Neural progenitor cell (in vitro differentiated cells): ENCODE results near the gene LRBA. TPM values are rescaled to one million over a fixed set of nuclear protein-coding genes. Genes with fewer than 3 reads are reported as not detected.
A peak's percentile ranks its signal among the peaks of the same experiment; 100 is the strongest.

Experiments
- DNase-seq: peaks from one replicate; pipeline ENCODE4 v3.0.0-alpha.2; 2016; ENCODE audit warnings: low spot score
- H2AFZ ChIP-seq: fragments of 200-600 bp; sonication (generic); replicated peaks from 2 replicates; pipeline ENCODE4 v1.6.1; 2016; ENCODE audit warnings: antibody characterized with exemption
- H3F3A ChIP-seq: fragments of 200-600 bp; sonication (generic); 2 replicates; pipeline ENCODE4 v1.6.1; 2016; ENCODE audit warnings: antibody characterized with exemption, low read depth
- H3K27ac ChIP-seq: fragments of 200-600 bp; sonication (generic); 2 replicates; pipeline ENCODE4 v1.5.1; 2016; ENCODE audit warnings: mild to moderate bottlenecking
- H3K27me3 ChIP-seq: fragments of 200-600 bp; sonication (generic); 2 replicates; pipeline ENCODE4 v1.6.1; 2016; ENCODE audit warnings: mild to moderate bottlenecking, moderate library complexity
- H3K36me3 ChIP-seq: fragments of 200-600 bp; sonication (generic); 2 replicates; pipeline ENCODE4 v1.5.1; 2016
- H3K4me1 ChIP-seq: fragments of 200-600 bp; sonication (generic); 2 replicates; pipeline ENCODE4 v1.6.1; 2016; ENCODE audit warnings: mixed run types
- H3K4me2 ChIP-seq: fragments of 200-600 bp; sonication (generic); 2 replicates; pipeline ENCODE4 v1.6.1; 2016
- H3K4me3 ChIP-seq: fragments of 200-600 bp; sonication (generic); 2 replicates; pipeline ENCODE4 v1.5.1; 2016
- H3K79me2 ChIP-seq: fragments of 200-600 bp; sonication (generic); 2 replicates; pipeline ENCODE4 v1.6.1; 2016; ENCODE audit warnings: low read depth
- H3K9ac ChIP-seq: fragments of 200-600 bp; sonication (generic); 2 replicates; pipeline ENCODE4 v1.6.1; 2016
- H3K9me3 ChIP-seq: fragments of 200-600 bp; sonication (generic); 2 replicates; pipeline ENCODE4 v1.5.1; 2016; ENCODE audit warnings: low read depth
- H4K20me1 ChIP-seq: fragments of 200-600 bp; sonication (generic); 2 replicates; pipeline ENCODE4 v1.6.1; 2016; ENCODE audit warnings: low read depth
- H3K27ac Mint-ChIP-seq: 3 replicates; pipeline ENCODE4 v1.8.0; 2021; ENCODE audit warnings: mixed read lengths
- H3K27me3 Mint-ChIP-seq: 2 replicates; pipeline ENCODE4 v1.8.0; 2022; ENCODE audit warnings: low read depth, mild to moderate bottlenecking, inconsistent platforms, moderate library complexity, mixed read lengths; ENCODE audit not compliant: insufficient read depth
- H3K36me3 Mint-ChIP-seq: 3 replicates; pipeline ENCODE4 v1.8.0; 2021; ENCODE audit warnings: mixed read lengths
- H3K4me1 Mint-ChIP-seq: 3 replicates; pipeline ENCODE4 v1.8.0; 2021; ENCODE audit warnings: mixed read lengths
- H3K4me3 Mint-ChIP-seq: 3 replicates; pipeline ENCODE4 v1.8.0; 2021; ENCODE audit warnings: mild to moderate bottlenecking, moderate library complexity, mixed read lengths
- H3K9me3 Mint-ChIP-seq: 3 replicates; pipeline ENCODE4 v1.8.0; 2020; ENCODE audit warnings: mixed read lengths
- EZH2 ChIP-seq: fragments of 200-600 bp; sonication (generic); IDR thresholded peaks from 2 replicates; pipeline ENCODE4 v1.6.1; 2017; ENCODE audit warnings: antibody characterized with exemption, mild to moderate bottlenecking, moderate library complexity
- EZH2phosphoT487 ChIP-seq: fragments of 200-600 bp; sonication (generic); IDR thresholded peaks from 2 replicates; pipeline ENCODE4 v1.6.1; 2017; ENCODE audit warnings: antibody characterized with exemption
- total RNA-seq: library from RNA; depleted of rRNA; stranded (reverse); fragments of >200 nt; gene quantifications from 2 replicates; pipeline ENCODE4 v1.2.3, GENCODE V29; 2015; ENCODE audit warnings: low replicate concordance
- TF ChIP-seq, protein P1 (sequence below): fragments of 200-600 bp; sonication (generic); IDR thresholded peaks from 2 replicates; pipeline ENCODE4 v1.5.1; 2017; ENCODE audit warnings: antibody characterized with exemption, mild to moderate bottlenecking

Gene LRBA
- total RNA-seq, 1 donor from 2014 or later: 111 TPM

GRCh38 chr4:150911326-150911725, 103.8 kb downstream of the LRBA start:
- peaks cover 29% of the 10 kb centered on the region for H3K36me3 Mint-ChIP-seq
- Histone ChIP-seq H3K4me2 (no peak overlapping the region), H3K9me3 (no peaks in the 10 kb centered on the region), H2AFZ (no peak overlapping the region), H3K27ac (no peak overlapping the region), H3K4me3 (no peak overlapping the region), H3F3A (peaks cover 9% of the 10 kb centered on the region), H3K9ac (no peak overlapping the region), H4K20me1 (no peaks in the 10 kb centered on the region), H3K4me1 (peaks cover 5% of the 10 kb centered on the region), H3K27me3 (no peaks in the 10 kb centered on the region), H3K79me2 (no peaks in the 10 kb centered on the region), H3K36me3 (peaks cover 21% of the 10 kb centered on the region)
- TF ChIP-seq, protein P1, sequence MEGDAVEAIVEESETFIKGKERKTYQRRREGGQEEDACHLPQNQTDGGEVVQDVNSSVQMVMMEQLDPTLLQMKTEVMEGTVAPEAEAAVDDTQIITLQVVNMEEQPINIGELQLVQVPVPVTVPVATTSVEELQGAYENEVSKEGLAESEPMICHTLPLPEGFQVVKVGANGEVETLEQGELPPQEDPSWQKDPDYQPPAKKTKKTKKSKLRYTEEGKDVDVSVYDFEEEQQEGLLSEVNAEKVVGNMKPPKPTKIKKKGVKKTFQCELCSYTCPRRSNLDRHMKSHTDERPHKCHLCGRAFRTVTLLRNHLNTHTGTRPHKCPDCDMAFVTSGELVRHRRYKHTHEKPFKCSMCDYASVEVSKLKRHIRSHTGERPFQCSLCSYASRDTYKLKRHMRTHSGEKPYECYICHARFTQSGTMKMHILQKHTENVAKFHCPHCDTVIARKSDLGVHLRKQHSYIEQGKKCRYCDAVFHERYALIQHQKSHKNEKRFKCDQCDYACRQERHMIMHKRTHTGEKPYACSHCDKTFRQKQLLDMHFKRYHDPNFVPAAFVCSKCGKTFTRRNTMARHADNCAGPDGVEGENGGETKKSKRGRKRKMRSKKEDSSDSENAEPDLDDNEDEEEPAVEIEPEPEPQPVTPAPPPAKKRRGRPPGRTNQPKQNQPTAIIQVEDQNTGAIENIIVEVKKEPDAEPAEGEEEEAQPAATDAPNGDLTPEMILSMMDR: no peak
- TF ChIP-seq EZH2 (no peak), EZH2phosphoT487 (no peak)
- no peaks in the 10 kb centered on the region for H3K27me3 Mint-ChIP-seq
- peaks cover 9% of the 10 kb centered on the region for H3K9me3 Mint-ChIP-seq
- H3K4me3 Mint-ChIP-seq: no peak overlapping the region
- DNase-seq: no peak
- no peak overlapping the region for H3K27ac Mint-ChIP-seq
- H3K4me1 Mint-ChIP-seq: peaks cover 6% of the 10 kb centered on the region

GRCh38 chr4:150909116-150909515, 106.0 kb downstream of the LRBA start:
- Mint-ChIP-seq H3K27me3 (no peaks in the 10 kb centered on the region), H3K36me3 (peaks cover 29% of the 10 kb centered on the region), H3K4me3 (no peak overlapping the region), H3K27ac (no peak overlapping the region), H3K9me3 (peaks cover 9% of the 10 kb centered on the region), H3K4me1 (peaks cover 6% of the 10 kb centered on the region)
- no peak for DNase-seq
- no peaks in the 10 kb centered on the region for H3K9me3 ChIP-seq
- H3K4me1 ChIP-seq: peaks cover 5% of the 10 kb centered on the region
- H3K27ac ChIP-seq: no peak overlapping the region
- H3K27me3 ChIP-seq: no peaks in the 10 kb centered on the region
- H3K4me2 ChIP-seq: no peak overlapping the region
- H3F3A ChIP-seq: peaks cover 9% of the 10 kb centered on the region
- no peaks in the 10 kb centered on the region for H4K20me1 ChIP-seq
- no peak overlapping the region for H2AFZ ChIP-seq
- peaks cover 4% of the 10 kb centered on the region for H3K36me3 ChIP-seq
- H3K79me2 ChIP-seq: no peaks in the 10 kb centered on the region
- H3K4me3 ChIP-seq: no peak overlapping the region
- no peak overlapping the region for H3K9ac ChIP-seq
- TF ChIP-seq, protein P1: no peak
- TF ChIP-seq EZH2: no peak
- TF ChIP-seq EZH2phosphoT487: no peak

DNA sequence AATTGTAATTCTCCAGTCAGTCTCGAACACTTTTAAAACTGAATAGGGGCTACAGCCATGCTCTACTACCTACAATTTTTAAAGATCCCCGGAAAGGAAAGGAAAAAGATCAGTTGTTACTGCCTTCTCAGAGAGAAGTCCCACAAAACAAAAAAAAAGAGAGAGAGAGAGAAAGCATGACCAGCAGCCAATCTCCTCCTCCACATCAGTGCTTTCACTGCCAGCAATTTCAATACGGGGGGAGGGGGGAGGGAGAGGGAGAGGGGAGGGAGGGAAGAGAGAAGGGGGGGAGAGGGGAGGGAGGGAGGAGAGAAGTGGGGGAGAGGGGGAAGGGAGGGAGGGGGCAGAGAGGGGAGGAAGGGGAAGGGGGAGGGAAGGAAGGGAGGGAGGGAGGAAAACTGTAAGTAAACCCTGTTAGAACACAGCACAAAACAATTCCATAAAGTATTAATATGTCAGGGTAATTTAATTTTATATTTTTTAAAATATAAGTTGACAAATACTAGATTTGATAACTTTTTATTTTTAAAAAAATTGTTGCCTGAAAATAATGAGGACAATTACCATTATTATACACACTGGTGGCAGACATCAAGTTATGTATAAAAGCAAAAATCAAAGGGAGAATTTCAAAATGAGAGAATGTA, 108.0 kb downstream of the LRBA start:
- peaks cover 8% of the 10 kb centered on the region for H3K9me3 Mint-ChIP-seq
- Histone ChIP-seq H4K20me1 (no peaks in the 10 kb centered on the region), H3K27ac (peak overlapping the region; percentile 66), H3K4me2 (peak overlapping the region; percentile 33), H3K9me3 (no peaks in the 10 kb centered on the region), H3F3A (peaks cover 9% of the 10 kb centered on the region), H3K9ac (no peak overlapping the region), H3K79me2 (no peaks in the 10 kb centered on the region), H3K4me1 (peaks cover 5% of the 10 kb centered on the region), H3K4me3 (no peak overlapping the region), H3K27me3 (no peaks in the 10 kb centered on the region), H2AFZ (no peak overlapping the region), H3K36me3 (no peaks in the 10 kb centered on the region)
- peaks cover 6% of the 10 kb centered on the region for H3K4me1 Mint-ChIP-seq
- H3K36me3 Mint-ChIP-seq: peaks cover 22% of the 10 kb centered on the region
- no peak overlapping the region for H3K4me3 Mint-ChIP-seq
- peak; percentile 30 for DNase-seq
- peak overlapping the region; percentile 2 for H3K27ac Mint-ChIP-seq
- no peaks in the 10 kb centered on the region for H3K27me3 Mint-ChIP-seq
- TF ChIP-seq EZH2 (no peak), EZH2phosphoT487 (no peak)
- TF ChIP-seq, protein P1: no peak
